ENCODE data around the gene WHRN.

WHRN gene

DNA sequence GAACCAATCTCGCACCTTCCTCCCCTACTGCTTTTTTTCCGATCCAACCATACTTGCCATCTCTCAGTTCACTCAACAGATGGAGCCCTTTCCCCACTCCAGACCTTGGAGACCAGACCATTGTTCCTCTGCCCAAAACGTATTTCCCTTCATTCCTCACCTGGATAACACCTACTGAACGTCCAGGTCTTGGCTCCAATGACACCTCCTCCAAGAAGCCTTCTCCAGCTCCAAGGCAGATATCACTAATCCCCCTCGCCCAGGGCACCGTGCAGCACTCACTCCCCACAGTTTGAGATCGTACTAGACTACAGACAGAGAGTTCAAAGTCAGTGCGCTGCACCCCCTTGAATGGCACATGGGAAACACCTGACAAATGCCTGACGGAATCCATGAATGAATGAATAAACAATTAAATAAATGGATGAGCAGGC is 70.4 kb downstream of the WHRN start:
- Histone ChIP-seq H3K4me1 (ENCODE audit: control insufficient read depth, low read depth, low read length) (no peaks in the 10 kb centered on the region), H3K4me3 (ENCODE audit: low read length) (no peak overlapping the region), H3K9me3 (ENCODE audit: control insufficient read depth, low read depth, low read length) (no peaks in the 10 kb centered on the region), H3K9ac (ENCODE audit: low read length) (no peak overlapping the region), H3K27ac (ENCODE audit: low read length) (no peak overlapping the region), H3K36me3 (ENCODE audit: control insufficient read depth, low read depth, low read length) (no peaks in the 10 kb centered on the region), H3K27me3 (ENCODE audit: control insufficient read depth, insufficient read depth, low read length) (no peaks in the 10 kb centered on the region)

DNA sequence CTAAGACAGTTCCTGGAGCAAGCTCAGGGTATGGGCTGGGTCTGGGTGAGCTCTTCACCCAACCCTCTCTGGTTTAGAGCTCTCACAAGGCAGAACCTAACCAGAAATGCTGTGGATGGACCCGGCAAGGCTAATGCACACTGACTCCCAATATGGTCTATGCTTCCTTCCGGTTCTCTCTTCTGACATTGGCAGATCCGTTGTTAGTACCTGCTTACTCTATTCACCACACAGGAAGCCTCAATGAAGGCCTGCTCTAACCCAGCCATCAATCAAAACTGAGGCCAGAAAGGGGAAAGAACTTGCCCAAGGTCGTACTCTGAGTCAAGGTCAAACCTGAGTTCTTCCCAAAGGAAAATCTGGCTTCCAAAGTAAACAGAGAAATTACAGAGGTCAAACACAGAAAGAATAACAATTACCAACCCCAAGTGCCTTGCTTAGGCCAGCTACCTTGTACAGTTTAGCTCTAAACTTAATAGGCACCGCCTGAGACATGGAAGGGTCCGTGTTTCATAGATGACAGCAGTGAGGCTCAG is 71.5 kb downstream of the WHRN start:
- no peaks in the 10 kb centered on the region for H3K4me1 ChIP-seq (ENCODE audit: control insufficient read depth, low read depth, low read length)
- H3K36me3 ChIP-seq (ENCODE audit: control insufficient read depth, low read depth, low read length) = no peaks in the 10 kb centered on the region
- H3K9ac ChIP-seq (ENCODE audit: low read length) = no peak overlapping the region
- H3K9me3 ChIP-seq (ENCODE audit: control insufficient read depth, low read depth, low read length) = no peaks in the 10 kb centered on the region
- no peak overlapping the region for H3K4me3 ChIP-seq (ENCODE audit: low read length)
- no peak overlapping the region for H3K27ac ChIP-seq (ENCODE audit: low read length)
- no peaks in the 10 kb centered on the region for H3K27me3 ChIP-seq (ENCODE audit: control insufficient read depth, insufficient read depth, low read length)

DNA sequence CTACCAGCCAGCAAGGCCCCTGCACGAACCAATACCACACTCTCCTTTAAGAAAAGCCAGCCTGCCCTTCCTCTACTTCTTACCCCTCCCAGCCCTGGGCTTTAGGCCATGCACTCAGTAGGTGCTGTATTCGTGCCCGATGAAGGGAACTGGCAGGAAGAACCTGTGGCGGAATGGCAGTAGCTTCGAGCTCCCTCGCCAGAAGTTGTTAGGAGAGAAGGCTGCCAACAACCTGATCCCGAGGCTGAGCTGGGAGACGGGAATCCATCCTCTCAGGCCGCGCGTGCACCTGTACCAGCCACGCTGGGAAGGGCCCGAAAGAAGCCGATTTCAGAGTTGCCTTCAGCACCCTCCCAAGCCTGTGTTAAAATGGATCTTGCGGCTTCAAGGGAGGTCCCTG is 72.2 kb downstream of the WHRN start:
- H3K4me3 ChIP-seq (ENCODE audit: low read length) = no peak overlapping the region
- H3K9ac ChIP-seq (ENCODE audit: low read length) = no peak overlapping the region
- H3K4me1 ChIP-seq (ENCODE audit: control insufficient read depth, low read depth, low read length) = no peaks in the 10 kb centered on the region
- no peaks in the 10 kb centered on the region for H3K36me3 ChIP-seq (ENCODE audit: control insufficient read depth, low read depth, low read length)
- no peak overlapping the region for H3K27ac ChIP-seq (ENCODE audit: low read length)
- H3K9me3 ChIP-seq (ENCODE audit: control insufficient read depth, low read depth, low read length) = no peaks in the 10 kb centered on the region
- no peaks in the 10 kb centered on the region for H3K27me3 ChIP-seq (ENCODE audit: control insufficient read depth, insufficient read depth, low read length)

DNA sequence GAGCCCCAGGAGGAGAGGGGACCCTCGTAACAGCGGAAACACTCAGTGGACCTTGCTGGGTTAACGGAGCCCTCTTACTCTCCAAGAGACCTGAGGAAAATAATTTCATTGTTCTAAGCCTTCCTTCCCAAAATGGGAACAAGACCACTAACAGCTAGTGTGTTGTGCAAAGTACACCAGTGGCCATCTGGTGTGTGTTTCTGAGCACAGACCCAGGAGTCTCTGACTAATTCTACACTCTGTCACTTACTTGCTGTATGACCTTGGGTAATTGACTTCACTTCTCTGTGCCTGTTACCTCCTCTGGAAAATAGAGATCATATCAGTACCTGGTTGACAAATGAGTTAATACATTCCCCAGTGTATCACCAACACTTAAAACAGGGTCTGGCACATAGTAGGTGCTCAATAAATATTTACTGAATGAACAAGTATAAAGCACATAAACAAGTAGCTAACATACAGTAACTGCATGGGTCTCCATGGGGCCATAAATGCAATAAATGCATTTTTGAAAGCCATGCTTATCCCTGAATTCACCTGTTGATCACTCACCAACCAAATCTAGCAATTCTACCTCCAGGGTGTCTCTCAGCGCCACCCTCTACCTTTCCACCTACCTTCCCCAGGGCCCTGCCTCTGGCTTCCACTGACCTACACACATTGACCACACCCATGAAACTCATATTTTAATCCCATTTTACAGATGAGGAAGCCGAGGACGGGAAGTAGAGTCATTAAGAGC is 72.8 kb downstream of the WHRN start:
- no peak overlapping the region for H3K9ac ChIP-seq (ENCODE audit: low read length)
- no peaks in the 10 kb centered on the region for H3K36me3 ChIP-seq (ENCODE audit: control insufficient read depth, low read depth, low read length)
- no peaks in the 10 kb centered on the region for H3K4me1 ChIP-seq (ENCODE audit: control insufficient read depth, low read depth, low read length)
- no peaks in the 10 kb centered on the region for H3K9me3 ChIP-seq (ENCODE audit: control insufficient read depth, low read depth, low read length)
- no peak overlapping the region for H3K27ac ChIP-seq (ENCODE audit: low read length)
- no peaks in the 10 kb centered on the region for H3K27me3 ChIP-seq (ENCODE audit: control insufficient read depth, insufficient read depth, low read length)
- no peak overlapping the region for H3K4me3 ChIP-seq (ENCODE audit: low read length)

DNA sequence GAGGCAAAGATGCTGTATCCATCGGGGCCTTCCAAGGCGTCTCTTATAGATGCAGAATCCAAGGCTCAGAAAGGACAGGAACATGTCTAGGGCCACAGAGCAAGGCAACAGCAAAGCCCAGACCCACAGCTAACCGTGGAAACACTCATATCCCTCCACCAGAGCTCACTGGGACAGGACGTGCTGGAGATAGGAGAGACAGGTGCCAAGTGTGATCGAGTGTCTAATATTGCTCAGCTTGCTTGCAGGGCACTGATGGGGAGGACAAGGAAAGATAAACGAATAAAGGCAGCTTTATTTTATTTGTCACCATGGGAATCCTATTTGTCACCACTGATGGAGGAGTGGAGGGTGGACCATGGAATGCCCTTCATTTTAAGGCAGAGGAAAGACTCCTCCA is 73.5 kb downstream of the WHRN start:
- no peaks in the 10 kb centered on the region for H3K9me3 ChIP-seq (ENCODE audit: control insufficient read depth, low read depth, low read length)
- H3K27ac ChIP-seq (ENCODE audit: low read length) = no peak overlapping the region
- H3K4me1 ChIP-seq (ENCODE audit: control insufficient read depth, low read depth, low read length) = no peaks in the 10 kb centered on the region
- H3K9ac ChIP-seq (ENCODE audit: low read length) = no peak overlapping the region
- H3K27me3 ChIP-seq (ENCODE audit: control insufficient read depth, insufficient read depth, low read length) = no peaks in the 10 kb centered on the region
- no peak overlapping the region for H3K4me3 ChIP-seq (ENCODE audit: low read length)
- no peaks in the 10 kb centered on the region for H3K36me3 ChIP-seq (ENCODE audit: control insufficient read depth, low read depth, low read length)

DNA sequence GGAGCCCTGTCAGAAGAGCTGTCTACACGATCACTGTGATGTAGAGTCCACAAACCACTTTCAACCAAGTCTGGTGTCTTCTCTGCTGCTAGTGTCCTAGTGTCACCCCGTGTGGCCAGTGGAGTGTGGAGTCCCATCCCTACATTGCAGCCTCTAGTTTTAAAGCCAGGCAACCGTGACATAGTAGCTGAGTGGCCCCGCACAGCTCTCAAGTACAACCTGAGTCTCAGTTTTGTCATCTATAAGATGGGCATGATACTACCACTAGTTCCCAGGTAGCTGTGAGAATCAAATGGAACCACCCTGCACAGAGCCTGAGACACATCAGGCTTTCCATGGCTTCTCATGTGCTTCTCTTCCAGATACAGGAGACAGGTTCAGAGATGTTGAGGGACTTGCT is 74.3 kb downstream of the WHRN start:
- Histone ChIP-seq H3K36me3 (ENCODE audit: control insufficient read depth, low read depth, low read length) (no peaks in the 10 kb centered on the region), H3K27ac (ENCODE audit: low read length) (no peak overlapping the region), H3K4me3 (ENCODE audit: low read length) (no peak overlapping the region), H3K9me3 (ENCODE audit: control insufficient read depth, low read depth, low read length) (no peaks in the 10 kb centered on the region), H3K27me3 (ENCODE audit: control insufficient read depth, insufficient read depth, low read length) (no peaks in the 10 kb centered on the region), H3K4me1 (ENCODE audit: control insufficient read depth, low read depth, low read length) (no peaks in the 10 kb centered on the region), H3K9ac (ENCODE audit: low read length) (no peak overlapping the region)

DNA sequence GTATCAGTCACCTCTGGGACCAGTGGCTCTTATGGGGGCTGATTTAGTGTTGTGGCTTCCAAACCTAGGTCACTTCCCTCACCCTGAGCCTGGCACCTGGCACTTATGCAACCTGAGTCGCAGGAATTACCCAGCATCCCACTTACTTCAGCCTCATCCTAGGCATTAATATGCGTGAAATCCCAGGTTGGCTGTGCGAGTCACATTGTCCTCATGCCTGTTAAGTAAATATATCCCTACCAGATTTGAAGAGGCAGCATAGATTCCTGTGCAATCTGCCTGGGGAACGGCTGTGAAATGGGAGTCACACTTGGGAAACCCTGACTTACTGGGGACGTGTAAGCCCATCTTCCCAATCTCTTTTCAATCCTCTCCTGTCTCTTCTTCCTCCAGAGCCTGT is 74.8 kb downstream of the WHRN start:
- H3K27ac ChIP-seq (ENCODE audit: low read length) = no peak overlapping the region

DNA sequence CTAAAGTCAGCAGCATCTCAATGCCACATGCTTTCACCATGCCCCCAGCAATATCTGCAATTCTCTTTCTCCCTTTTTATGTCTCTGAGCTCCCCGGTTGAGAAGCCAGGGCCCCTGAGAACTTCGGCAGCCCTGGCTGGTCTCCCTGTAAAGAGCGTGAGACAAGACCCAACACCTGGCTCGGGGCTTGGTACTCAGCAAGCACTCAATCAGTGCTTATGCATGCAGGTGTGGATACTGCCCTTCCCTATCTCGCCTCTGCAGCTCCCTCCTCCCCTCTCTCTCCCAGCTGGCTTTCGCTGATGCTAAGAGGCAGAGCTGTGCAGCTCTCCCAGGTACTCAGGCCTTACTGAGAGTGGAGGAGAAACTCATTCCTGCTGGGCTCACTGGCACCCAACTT is 75.8 kb downstream of the WHRN start:
- no peaks in the 10 kb centered on the region for H3K27me3 ChIP-seq (ENCODE audit: control insufficient read depth, insufficient read depth, low read length)
- no peaks in the 10 kb centered on the region for H3K36me3 ChIP-seq (ENCODE audit: control insufficient read depth, low read depth, low read length)
- H3K4me1 ChIP-seq (ENCODE audit: control insufficient read depth, low read depth, low read length) = no peaks in the 10 kb centered on the region
- no peak overlapping the region for H3K27ac ChIP-seq (ENCODE audit: low read length)
- H3K9ac ChIP-seq (ENCODE audit: low read length) = no peak overlapping the region
- no peak overlapping the region for H3K4me3 ChIP-seq (ENCODE audit: low read length)
- H3K9me3 ChIP-seq (ENCODE audit: control insufficient read depth, low read depth, low read length) = no peaks in the 10 kb centered on the region

More for the DNA sequence above, 74.8 kb downstream of the WHRN start:
- Histone ChIP-seq H3K4me1 (ENCODE audit: control insufficient read depth, low read depth, low read length) (no peaks in the 10 kb centered on the region), H3K4me3 (ENCODE audit: low read length) (no peak overlapping the region), H3K9ac (ENCODE audit: low read length) (no peak overlapping the region), H3K36me3 (ENCODE audit: control insufficient read depth, low read depth, low read length) (no peaks in the 10 kb centered on the region), H3K9me3 (ENCODE audit: control insufficient read depth, low read depth, low read length) (no peaks in the 10 kb centered on the region), H3K27me3 (ENCODE audit: control insufficient read depth, insufficient read depth, low read length) (no peaks in the 10 kb centered on the region)

DNA sequence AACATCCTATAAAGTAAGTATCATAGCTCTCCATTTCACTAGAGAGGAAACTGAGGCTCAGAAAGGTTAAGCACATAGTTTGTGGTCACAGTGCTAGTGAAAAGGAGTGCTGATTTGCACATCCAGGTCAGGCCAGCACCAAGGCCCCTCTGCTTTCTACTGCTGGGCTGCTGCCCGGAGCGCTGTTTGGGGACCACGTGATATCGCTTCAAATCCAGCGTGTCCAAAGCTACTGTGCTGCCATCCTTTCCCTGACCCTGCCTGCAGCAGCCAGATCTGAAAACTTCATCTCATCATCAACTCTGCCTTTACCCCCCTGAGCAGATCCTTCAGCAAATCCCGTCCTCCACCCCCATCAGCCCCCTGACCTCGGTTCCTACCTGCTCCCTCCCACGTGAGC is 76.8 kb downstream of the WHRN start:
- no peaks in the 10 kb centered on the region for H3K27me3 ChIP-seq (ENCODE audit: control insufficient read depth, insufficient read depth, low read length)
- H3K36me3 ChIP-seq (ENCODE audit: control insufficient read depth, low read depth, low read length) = no peaks in the 10 kb centered on the region
- no peak overlapping the region for H3K9ac ChIP-seq (ENCODE audit: low read length)
- no peak overlapping the region for H3K4me3 ChIP-seq (ENCODE audit: low read length)
- no peaks in the 10 kb centered on the region for H3K9me3 ChIP-seq (ENCODE audit: control insufficient read depth, low read depth, low read length)
- no peaks in the 10 kb centered on the region for H3K4me1 ChIP-seq (ENCODE audit: control insufficient read depth, low read depth, low read length)
- H3K27ac ChIP-seq (ENCODE audit: low read length) = no peak overlapping the region

DNA sequence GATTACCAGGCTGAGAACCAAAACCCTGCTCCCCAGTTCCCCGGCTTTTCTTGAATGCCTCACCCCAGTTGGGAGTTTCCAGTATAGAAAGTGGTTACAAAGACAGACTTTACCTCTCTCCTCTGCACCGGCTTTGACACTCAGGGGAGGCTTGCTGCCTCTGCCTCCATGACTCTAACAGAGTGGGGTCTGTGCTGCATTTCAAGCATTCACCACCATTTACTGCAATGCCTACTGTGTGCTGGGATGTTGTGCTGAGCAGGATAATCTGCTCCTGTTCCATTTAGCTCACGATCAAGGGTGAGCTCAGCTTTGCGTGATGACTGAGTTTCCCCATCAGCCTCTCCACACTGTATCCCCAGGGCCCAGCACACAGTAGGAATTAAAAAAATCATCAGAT is 77.6 kb downstream of the WHRN start:
- Histone ChIP-seq H3K9ac (ENCODE audit: low read length) (no peak overlapping the region), H3K9me3 (ENCODE audit: control insufficient read depth, low read depth, low read length) (no peaks in the 10 kb centered on the region), H3K27me3 (ENCODE audit: control insufficient read depth, insufficient read depth, low read length) (no peaks in the 10 kb centered on the region), H3K4me1 (ENCODE audit: control insufficient read depth, low read depth, low read length) (no peaks in the 10 kb centered on the region), H3K27ac (ENCODE audit: low read length) (no peak overlapping the region), H3K4me3 (ENCODE audit: low read length) (no peak overlapping the region), H3K36me3 (ENCODE audit: control insufficient read depth, low read depth, low read length) (no peaks in the 10 kb centered on the region)

DNA sequence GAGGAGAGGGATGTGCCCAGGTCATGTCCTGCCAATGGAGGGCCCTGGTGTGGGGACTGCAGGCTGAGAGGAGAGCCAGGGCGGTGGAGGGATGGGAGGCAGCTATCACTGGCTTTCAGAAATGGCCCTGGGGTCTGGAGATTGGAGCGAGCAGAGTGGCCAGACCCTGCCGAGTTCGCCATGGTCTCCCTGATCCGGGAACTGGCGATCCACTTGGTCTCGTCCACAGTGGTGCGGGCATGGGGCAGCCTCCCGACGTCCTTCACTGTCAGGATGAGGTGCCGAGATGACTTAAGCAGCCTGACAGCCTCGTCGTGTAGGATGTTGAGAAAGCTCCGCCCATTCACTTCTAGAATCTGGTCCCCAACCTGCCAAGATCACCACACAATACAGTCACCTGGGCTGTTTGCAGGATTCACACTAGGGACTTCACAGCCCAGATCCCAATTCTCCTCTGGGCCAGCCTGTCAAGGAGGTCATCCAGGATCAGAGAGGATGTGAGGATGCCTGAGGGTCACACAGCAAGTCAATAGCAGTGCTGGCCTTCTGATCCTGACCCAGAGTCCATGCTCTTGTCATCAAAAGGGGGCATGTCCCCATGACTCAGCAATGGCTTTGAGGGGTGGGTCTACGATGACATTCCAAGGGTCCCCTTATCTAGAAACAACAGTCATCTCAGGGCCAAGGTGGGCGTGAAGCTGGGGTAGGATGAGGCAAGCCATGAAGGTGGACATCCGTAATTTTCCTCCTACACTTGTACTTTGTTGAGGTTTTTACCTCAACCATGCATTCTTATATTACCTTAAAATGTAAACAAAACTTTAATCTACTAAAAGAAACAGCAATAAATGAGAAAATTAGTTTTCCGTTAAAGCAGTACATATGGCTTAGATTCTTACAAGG is 79.0 kb downstream of the WHRN start:
- Histone ChIP-seq H3K27me3 (ENCODE audit: control insufficient read depth, insufficient read depth, low read length) (no peaks in the 10 kb centered on the region), H3K4me1 (ENCODE audit: control insufficient read depth, low read depth, low read length) (no peaks in the 10 kb centered on the region), H3K36me3 (ENCODE audit: control insufficient read depth, low read depth, low read length) (no peaks in the 10 kb centered on the region), H3K9me3 (ENCODE audit: control insufficient read depth, low read depth, low read length) (no peaks in the 10 kb centered on the region), H3K9ac (ENCODE audit: low read length) (no peak overlapping the region), H3K4me3 (ENCODE audit: low read length) (no peak overlapping the region), H3K27ac (ENCODE audit: low read length) (no peak overlapping the region)
